GM23338 (cell line): ENCODE data around the gene BAIAP2. TPM values are rescaled to one million over a fixed set of nuclear protein-coding genes. Genes with fewer than 3 reads are reported as not detected.

Experiments used
- ATAC-seq: fragments of 200-7000 bp; cut with Tn5 transposase; 3 replicates; pipeline ENCODE4 v1.9.1; 2020
- DNase-seq: peaks from one replicate; pipeline ENCODE4 v3.0.0-alpha.2; 2015; ENCODE audit warnings: low spot score
- H2AFZ ChIP-seq: fragments of 200-600 bp; sonication (generic); 2 replicates; pipeline ENCODE4 v1.8.0; 2016; ENCODE audit warnings: antibody characterized with exemption, mild to moderate bottlenecking, moderate library complexity
- H3F3A ChIP-seq: fragments of 200-600 bp; sonication (generic); replicated peaks from 2 replicates; pipeline ENCODE4 v1.8.0; 2017; ENCODE audit warnings: antibody characterized with exemption, mixed run types, low read depth
- H3K27ac ChIP-seq: fragments of 200-600 bp; sonication (generic); 2 replicates; pipeline ENCODE4 v1.6.1; 2016; ENCODE audit warnings: low read depth
- H3K27me3 ChIP-seq: fragments of 200-600 bp; sonication (generic); 2 replicates; pipeline ENCODE4 v1.8.0; 2016; ENCODE audit warnings: mild to moderate bottlenecking, mixed run types, moderate library complexity; ENCODE audit not compliant: insufficient read depth
- H3K36me3 ChIP-seq: fragments of 200-600 bp; sonication (generic); 2 replicates; pipeline ENCODE4 v1.8.0; 2016; ENCODE audit warnings: mild to moderate bottlenecking; ENCODE audit not compliant: insufficient read depth
- H3K4me1 ChIP-seq: fragments of 200-600 bp; sonication (generic); 2 replicates; pipeline ENCODE4 v1.8.0; 2016; ENCODE audit warnings: mild to moderate bottlenecking, moderate library complexity; ENCODE audit not compliant: insufficient read depth
- H3K4me2 ChIP-seq: fragments of 200-600 bp; sonication (generic); 2 replicates; pipeline ENCODE4 v1.7.1; 2017; ENCODE audit warnings: mixed run types
- H3K4me3 ChIP-seq: fragments of 200-600 bp; sonication (generic); 2 replicates; pipeline ENCODE4 v1.6.1; 2016; ENCODE audit warnings: mixed run types
- H3K79me2 ChIP-seq: fragments of 200-600 bp; sonication (generic); replicated peaks from 2 replicates; pipeline ENCODE4 v1.8.0; 2017; ENCODE audit warnings: mild to moderate bottlenecking; ENCODE audit not compliant: insufficient read depth
- H3K9me2 ChIP-seq: fragments of 200-600 bp; sonication (generic); 2 replicates; pipeline ENCODE4 v1.8.0; 2017; ENCODE audit not compliant: insufficient read depth
- H4K20me1 ChIP-seq: fragments of 200-600 bp; sonication (generic); replicated peaks from 2 replicates; pipeline ENCODE4 v1.8.0; 2017; ENCODE audit warnings: mild to moderate bottlenecking; ENCODE audit not compliant: insufficient read depth
- H3K27ac Mint-ChIP-seq: 2 replicates; pipeline ENCODE4 v1.8.0; 2020; ENCODE audit warnings: inconsistent platforms, mild to moderate bottlenecking, moderate library complexity, mixed read lengths
- H3K27me3 Mint-ChIP-seq: 3 replicates; pipeline ENCODE4 v1.8.0; 2022; ENCODE audit warnings: low read depth, mild to moderate bottlenecking, moderate library complexity, mixed read lengths, inconsistent platforms; ENCODE audit not compliant: insufficient read depth, poor library complexity
- H3K36me3 Mint-ChIP-seq: 3 replicates; pipeline ENCODE4 v1.8.0; 2021; ENCODE audit warnings: low read depth, mild to moderate bottlenecking, inconsistent platforms, moderate library complexity, mixed read lengths
- H3K4me1 Mint-ChIP-seq: 3 replicates; pipeline ENCODE4 v1.8.0; 2020; ENCODE audit warnings: mild to moderate bottlenecking, inconsistent platforms, mixed read lengths
- H3K4me3 Mint-ChIP-seq: 3 replicates; pipeline ENCODE4 v1.8.0; 2021; ENCODE audit warnings: moderate library complexity, mild to moderate bottlenecking, inconsistent platforms, mixed read lengths
- H3K9me3 Mint-ChIP-seq: 3 replicates; pipeline ENCODE4 v1.8.0; 2020; ENCODE audit warnings: moderate library complexity, mild to moderate bottlenecking, inconsistent platforms, mixed read lengths
- CREB1 ChIP-seq: fragments of 250-450 bp; sonication (Bioruptor Pico); IDR thresholded peaks from 2 replicates; pipeline ENCODE4 v1.5.0; 2020; ENCODE audit warnings: low read depth, mild to moderate bottlenecking, moderate library complexity
- EZH2 ChIP-seq: fragments of 200-600 bp; sonication (generic); IDR thresholded peaks from one replicate; pipeline ENCODE4 v1.8.0; 2017; ENCODE audit warnings: antibody characterized with exemption, mild to moderate bottlenecking, low read depth; ENCODE audit not compliant: unreplicated experiment
- EZH2phosphoT487 ChIP-seq: fragments of 200-600 bp; sonication (generic); IDR thresholded peaks from one replicate; pipeline ENCODE4 v1.8.1; 2018; ENCODE audit warnings: antibody characterized with exemption; ENCODE audit not compliant: unreplicated experiment
- JUNB ChIP-seq: IDR thresholded peaks from one replicate; pipeline ENCODE4 v1.6.1; 2016; ENCODE audit warnings: antibody characterized with exemption; ENCODE audit not compliant: unreplicated experiment
- NANOG ChIP-seq: IDR thresholded peaks from 2 replicates; pipeline ENCODE4 v1.6.1; 2016; ENCODE audit warnings: antibody characterized with exemption, borderline replicate concordance
- ZNF114 ChIP-seq: fragments of 250-450 bp; sonication (Bioruptor Pico); IDR thresholded peaks from 2 replicates; pipeline ENCODE4 v1.5.0; 2020; ENCODE audit warnings: mild to moderate bottlenecking, moderate library complexity
- polyA plus RNA-seq: library from polyadenylated mRNA; unstranded; fragments of >200 nt; fragmentation: Nextera tagmentation; extraction: Ambion mirVana; gene quantifications from 2 replicates; pipeline ENCODE4 v1.2.1, GENCODE V29; 2016
- total RNA-seq: library from RNA; depleted of rRNA; stranded (reverse); fragments of >200 nt; shearing (Covaris generic); gene quantifications from 2 replicates; pipeline ENCODE4 v1.2.3, GENCODE V29; 2014
- TF ChIP-seq, protein P1 (sequence below): fragments of 250-450 bp; sonication (Bioruptor Pico); IDR thresholded peaks from 2 replicates; pipeline ENCODE4 v1.5.0; 2020; ENCODE audit warnings: mild to moderate bottlenecking, moderate library complexity
- TF ChIP-seq, protein P2 (sequence below): IDR thresholded peaks from 2 replicates; pipeline ENCODE4 v1.6.1; 2016; ENCODE audit warnings: antibody characterized with exemption

BAIAP2 gene
- total and polyA plus RNA-seq, 2 experiments from 2014 or later, result 21.7 to 22.7 TPM

DNA sequence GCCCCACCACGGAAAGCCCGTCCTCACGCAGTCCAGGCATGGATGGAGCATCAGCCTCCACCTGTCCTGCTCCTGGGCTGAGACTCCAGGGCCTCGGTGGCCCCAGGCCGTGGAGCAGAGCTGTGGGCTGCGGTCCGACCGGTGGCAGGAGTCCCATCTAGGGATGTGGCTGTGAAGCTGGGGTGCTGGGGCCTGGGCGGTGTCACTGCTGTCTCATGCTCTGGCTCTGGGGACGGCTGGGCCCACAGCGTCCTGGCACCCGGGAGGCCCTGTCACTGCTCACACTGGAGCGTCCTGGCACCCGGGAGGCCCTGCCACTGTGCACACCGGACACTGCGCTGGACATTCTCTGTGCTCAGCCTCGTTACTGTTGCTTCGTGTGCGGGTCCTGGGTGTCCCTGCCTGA is 8.4 kb downstream of the BAIAP2 start (continued):
- TF ChIP-seq, protein P1, sequence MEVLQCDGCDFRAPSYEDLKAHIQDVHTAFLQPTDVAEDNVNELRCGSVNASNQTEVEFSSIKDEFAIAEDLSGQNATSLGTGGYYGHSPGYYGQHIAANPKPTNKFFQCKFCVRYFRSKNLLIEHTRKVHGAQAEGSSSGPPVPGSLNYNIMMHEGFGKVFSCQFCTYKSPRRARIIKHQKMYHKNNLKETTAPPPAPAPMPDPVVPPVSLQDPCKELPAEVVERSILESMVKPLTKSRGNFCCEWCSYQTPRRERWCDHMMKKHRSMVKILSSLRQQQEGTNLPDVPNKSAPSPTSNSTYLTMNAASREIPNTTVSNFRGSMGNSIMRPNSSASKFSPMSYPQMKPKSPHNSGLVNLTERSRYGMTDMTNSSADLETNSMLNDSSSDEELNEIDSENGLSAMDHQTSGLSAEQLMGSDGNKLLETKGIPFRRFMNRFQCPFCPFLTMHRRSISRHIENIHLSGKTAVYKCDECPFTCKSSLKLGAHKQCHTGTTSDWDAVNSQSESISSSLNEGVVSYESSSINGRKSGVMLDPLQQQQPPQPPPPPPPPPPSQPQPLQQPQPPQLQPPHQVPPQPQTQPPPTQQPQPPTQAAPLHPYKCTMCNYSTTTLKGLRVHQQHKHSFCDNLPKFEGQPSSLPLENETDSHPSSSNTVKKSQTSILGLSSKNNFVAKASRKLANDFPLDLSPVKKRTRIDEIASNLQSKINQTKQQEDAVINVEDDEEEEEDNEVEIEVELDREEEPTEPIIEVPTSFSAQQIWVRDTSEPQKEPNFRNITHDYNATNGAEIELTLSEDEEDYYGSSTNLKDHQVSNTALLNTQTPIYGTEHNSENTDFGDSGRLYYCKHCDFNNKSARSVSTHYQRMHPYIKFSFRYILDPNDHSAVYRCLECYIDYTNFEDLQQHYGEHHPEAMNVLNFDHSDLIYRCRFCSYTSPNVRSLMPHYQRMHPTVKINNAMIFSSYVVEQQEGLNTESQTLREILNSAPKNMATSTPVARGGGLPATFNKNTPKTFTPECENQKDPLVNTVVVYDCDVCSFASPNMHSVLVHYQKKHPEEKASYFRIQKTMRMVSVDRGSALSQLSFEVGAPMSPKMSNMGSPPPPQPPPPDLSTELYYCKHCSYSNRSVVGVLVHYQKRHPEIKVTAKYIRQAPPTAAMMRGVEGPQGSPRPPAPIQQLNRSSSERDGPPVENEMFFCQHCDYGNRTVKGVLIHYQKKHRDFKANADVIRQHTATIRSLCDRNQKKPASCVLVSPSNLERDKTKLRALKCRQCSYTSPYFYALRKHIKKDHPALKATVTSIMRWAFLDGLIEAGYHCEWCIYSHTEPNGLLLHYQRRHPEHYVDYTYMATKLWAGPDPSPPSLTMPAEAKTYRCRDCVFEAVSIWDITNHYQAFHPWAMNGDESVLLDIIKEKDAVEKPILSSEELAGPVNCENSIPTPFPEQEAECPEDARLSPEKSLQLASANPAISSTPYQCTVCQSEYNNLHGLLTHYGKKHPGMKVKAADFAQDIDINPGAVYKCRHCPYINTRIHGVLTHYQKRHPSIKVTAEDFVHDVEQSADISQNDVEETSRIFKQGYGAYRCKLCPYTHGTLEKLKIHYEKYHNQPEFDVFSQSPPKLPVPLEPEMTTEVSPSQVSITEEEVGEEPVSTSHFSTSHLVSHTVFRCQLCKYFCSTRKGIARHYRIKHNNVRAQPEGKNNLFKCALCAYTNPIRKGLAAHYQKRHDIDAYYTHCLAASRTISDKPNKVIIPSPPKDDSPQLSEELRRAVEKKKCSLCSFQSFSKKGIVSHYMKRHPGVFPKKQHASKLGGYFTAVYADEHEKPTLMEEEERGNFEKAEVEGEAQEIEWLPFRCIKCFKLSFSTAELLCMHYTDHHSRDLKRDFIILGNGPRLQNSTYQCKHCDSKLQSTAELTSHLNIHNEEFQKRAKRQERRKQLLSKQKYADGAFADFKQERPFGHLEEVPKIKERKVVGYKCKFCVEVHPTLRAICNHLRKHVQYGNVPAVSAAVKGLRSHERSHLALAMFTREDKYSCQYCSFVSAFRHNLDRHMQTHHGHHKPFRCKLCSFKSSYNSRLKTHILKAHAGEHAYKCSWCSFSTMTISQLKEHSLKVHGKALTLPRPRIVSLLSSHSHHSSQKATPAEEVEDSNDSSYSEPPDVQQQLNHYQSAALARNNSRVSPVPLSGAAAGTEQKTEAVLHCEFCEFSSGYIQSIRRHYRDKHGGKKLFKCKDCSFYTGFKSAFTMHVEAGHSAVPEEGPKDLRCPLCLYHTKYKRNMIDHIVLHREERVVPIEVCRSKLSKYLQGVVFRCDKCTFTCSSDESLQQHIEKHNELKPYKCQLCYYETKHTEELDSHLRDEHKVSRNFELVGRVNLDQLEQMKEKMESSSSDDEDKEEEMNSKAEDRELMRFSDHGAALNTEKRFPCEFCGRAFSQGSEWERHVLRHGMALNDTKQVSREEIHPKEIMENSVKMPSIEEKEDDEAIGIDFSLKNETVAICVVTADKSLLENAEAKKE (CRISPR knock-in tag), result no peak
- TF ChIP-seq JUNB (no peak), CREB1 (CRISPR knock-in tag) (no peak), ZNF114 (CRISPR knock-in tag) (no peak), EZH2phosphoT487 (no peak), NANOG (no peak)

DNA sequence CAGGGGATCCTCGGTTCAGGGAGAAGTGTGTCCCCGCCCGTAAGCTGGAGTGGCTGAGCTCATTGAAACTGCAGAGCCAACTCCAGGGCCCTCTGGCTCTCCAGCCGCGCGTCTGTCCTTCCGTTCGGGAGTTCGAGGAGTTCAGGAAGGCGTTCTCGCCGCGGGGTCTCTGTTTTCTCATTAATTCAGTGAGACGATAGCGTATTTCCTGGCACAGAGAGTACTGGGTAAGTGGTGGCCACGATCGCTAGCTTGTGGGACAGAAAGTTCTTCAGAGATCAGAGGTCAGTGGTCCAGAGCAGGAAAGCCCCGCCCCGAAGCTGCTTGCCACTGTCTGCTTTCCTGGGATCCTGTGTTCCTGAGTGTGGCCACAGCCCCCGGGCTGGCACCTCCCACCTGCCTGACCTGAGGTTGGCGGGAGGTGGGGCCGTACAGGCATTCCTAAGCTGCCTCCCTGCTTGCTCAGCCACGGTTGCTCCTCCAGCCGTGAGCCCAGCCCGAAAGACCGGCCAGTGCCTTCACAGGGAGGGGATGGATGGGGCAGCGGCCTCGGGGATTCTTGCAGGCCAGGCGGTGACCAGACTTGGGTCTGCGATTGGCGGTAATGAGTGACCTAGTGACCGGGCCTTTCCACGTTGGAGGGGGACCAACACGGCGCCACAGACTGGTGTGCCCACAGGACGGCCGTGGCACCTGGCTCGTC is 8.9 kb downstream of the BAIAP2 start:
- Mint-ChIP-seq H3K36me3 (no peaks in the 10 kb centered on the region), H3K4me1 (peaks cover 10% of the 10 kb centered on the region), H3K4me3 (no peak overlapping the region), H3K9me3 (no peaks in the 10 kb centered on the region), H3K27ac (peak overlapping the region; percentile 39; the same call in 1 of the 2 replicates), H3K27me3 (peaks cover 15% of the 10 kb centered on the region)
- Histone ChIP-seq H3K4me2 (no peak overlapping the region), H3K4me3 (no peak overlapping the region), H3K4me1 (no peaks in the 10 kb centered on the region), H3K36me3 (no peaks in the 10 kb centered on the region), H3K9me2 (no peaks in the 10 kb centered on the region), H3F3A (peaks cover 4% of the 10 kb centered on the region; the same call in 1 of the 2 replicates), H3K27ac (no peak overlapping the region), H3K27me3 (no peaks in the 10 kb centered on the region), H3K79me2 (peaks cover 70% of the 10 kb centered on the region), H4K20me1 (peaks cover 6% of the 10 kb centered on the region), H2AFZ (no peak overlapping the region)
- TF ChIP-seq, protein P2, sequence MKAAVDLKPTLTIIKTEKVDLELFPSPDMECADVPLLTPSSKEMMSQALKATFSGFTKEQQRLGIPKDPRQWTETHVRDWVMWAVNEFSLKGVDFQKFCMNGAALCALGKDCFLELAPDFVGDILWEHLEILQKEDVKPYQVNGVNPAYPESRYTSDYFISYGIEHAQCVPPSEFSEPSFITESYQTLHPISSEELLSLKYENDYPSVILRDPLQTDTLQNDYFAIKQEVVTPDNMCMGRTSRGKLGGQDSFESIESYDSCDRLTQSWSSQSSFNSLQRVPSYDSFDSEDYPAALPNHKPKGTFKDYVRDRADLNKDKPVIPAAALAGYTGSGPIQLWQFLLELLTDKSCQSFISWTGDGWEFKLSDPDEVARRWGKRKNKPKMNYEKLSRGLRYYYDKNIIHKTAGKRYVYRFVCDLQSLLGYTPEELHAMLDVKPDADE, result no peak
- TF ChIP-seq EZH2phosphoT487, result no peak
- TF ChIP-seq EZH2, result no peak
- DNase-seq, result peak; percentile 53
- peak; percentile 49 for ATAC-seq
